Anterior cingulate cortex (tissue), 58 donors: ENCODE data around the gene KRT7.
"Not testable (repeated sequence)": the region's sequence is repeated elsewhere in the genome, so short reads cannot be mapped to it uniquely, and the experiment has no call there.

Experiments used
- DNase-seq, 58 donors: peaks; one replicate each; lab custom pipeline; 2025; lab: John Stamatoyannopoulos, UW

KRT7 gene

DNA sequence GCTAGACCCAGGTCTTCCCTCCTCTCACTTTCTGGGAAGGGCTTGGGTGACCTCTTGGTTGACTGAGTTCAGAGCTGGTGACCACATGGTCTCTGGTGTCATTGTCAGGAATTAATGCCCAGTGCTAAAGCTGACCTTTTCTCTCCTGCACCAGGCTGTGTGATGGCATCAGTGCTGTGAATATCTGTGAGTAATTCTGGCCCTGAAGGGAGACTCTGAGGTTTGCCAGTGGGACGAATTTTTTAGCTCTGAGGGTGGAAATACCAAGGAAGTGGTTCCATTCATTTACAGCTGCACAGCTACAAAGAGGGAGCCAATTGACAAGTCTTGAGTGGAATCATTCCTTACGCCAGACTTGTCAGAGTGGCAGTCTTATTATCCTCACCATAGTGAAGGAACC lies 35.2 kb downstream of the KRT7 start:
- no peak for DNase-seq

DNA sequence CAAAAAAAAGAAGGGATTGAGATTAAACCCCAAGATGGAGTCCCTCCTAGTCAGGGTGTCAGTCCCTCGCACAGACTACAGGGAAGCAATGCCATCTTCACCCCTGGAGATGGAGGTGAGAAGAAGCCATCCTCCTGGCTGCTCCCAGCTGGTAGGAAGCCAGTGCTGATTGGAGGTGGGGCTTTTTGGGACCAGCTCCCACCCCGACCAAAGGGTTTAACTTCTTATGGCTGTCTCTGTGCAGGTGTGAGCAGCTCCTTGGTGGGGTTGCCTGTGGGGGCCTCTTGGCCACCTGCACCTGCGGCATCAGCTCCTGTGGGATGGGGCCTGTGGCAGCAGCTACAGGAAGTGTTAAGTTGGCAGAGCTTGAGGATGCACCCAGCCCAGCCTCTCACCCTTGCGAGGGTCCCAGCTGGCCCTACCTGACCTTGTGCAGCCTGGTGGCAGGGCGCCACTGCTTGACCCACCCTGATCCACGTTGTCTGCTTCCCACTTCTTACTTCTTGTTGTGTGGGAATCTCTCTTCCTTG lies 37.6 kb downstream of the KRT7 start:
- DNase-seq: no peak

DNA sequence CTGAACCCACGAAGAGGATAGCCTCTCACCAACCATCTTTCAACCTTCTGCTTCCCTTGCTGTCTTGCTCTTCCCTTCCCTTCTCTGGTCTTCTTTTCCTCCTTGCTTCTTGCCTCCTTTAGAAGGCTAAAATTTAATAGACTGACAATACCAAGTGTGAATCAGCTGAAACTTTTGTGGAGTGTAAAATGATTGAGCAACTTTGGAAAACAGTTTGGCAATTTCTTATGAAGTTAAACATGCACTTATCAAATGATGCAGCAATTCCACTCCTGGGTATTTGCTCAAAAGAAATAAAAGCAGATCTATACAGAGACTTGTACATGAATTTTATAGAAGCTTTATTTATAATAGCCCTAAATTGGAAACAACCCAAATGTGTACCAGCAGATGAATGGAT lies 38.1 kb downstream of the KRT7 start:
- DNase-seq: no peak

DNA sequence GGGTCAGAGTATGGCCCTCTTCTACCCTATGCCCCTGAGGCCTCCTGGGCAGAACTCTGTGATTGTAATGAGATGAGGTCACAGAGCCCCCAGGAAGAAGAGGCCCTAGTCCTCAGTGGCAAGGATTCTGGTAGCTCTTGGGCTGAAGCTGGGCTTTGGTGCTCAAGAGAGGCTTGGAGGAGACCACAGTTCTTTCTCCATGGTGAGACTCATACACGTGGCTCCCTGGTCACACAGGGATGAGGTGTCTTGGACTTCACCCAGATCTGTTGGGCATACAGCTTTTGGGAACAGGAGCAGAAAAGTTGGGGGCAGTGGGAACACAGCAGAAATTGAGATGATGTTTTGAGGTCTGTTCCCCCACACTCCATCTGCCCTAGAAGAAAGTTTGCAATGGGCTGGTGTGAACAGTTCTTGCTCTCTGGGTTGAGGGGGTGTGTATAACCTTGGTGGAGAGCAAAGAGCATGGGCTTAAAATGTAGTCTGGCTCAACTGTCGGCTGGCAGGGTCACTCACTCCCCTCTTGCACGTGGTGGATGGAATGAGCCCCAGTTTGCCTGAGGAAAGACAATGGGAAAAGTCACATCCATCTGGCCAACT lies 41.6 kb downstream of the KRT7 start, which contains the start of gene KRT86:
Gene KRT86 (plus strand): TSS at position 125 of the 600 bp plus-strand sequence. CDS start 27,272 bp downstream, outside the sequence.
- DNase-seq: no peak

DNA sequence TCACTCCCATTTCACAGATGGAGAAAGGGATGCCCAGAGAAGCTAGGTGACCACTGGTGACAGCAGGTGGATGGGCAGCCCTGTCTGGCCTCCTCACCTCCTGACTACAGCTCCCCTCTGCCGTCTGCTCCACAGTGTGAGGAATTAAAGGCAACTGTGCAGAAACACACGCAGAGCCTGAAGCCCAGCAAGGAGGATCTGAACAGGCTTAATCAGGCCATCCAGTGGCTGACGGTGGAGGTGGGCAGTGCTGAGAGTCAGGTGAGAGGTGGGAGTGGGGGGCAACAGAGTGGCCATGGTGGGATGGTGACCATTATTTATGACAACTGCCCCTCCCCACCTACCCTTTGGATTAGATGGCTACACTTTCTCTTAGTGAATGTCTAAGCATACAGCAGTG lies 42.6 kb downstream of the KRT7 start:
- DNase-seq: no peak

DNA sequence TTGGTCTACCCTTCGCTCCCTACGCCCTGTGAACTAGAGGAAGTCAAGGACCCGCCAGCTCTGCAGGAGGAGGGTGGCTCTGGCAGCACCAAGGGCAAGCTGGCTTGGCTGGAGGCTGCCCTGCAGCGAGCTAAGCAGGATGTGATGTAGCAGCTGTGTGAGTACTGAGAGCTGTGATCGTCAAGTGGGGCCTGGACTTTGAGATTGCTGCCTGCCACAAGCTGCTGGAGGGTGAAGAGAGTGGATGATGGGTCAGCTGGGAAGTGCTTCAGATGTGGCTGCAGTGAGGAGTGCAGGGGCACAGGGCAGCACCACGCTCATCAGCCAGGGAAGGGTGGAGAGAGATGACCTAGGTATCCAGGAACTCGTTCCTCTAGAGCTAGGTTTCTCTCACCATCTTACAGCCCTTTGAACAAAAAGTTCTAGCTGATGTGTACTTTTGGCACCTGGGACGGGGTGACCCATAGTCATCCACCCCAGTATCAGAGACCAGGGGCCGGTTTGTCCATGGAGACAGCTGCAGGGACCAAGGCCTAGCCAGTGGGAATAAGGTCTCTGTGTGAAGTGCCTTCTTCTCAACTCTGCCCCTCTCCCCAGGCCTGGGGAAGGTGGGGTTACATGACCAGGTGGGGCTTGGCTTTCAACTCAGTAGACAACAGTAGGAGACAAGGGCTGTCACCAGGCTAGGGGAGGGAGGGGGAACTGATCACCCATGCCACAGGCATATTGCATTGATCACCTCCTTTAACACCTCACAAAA lies 44.6 kb downstream of the KRT7 start:
- DNase-seq: no peak

DNA sequence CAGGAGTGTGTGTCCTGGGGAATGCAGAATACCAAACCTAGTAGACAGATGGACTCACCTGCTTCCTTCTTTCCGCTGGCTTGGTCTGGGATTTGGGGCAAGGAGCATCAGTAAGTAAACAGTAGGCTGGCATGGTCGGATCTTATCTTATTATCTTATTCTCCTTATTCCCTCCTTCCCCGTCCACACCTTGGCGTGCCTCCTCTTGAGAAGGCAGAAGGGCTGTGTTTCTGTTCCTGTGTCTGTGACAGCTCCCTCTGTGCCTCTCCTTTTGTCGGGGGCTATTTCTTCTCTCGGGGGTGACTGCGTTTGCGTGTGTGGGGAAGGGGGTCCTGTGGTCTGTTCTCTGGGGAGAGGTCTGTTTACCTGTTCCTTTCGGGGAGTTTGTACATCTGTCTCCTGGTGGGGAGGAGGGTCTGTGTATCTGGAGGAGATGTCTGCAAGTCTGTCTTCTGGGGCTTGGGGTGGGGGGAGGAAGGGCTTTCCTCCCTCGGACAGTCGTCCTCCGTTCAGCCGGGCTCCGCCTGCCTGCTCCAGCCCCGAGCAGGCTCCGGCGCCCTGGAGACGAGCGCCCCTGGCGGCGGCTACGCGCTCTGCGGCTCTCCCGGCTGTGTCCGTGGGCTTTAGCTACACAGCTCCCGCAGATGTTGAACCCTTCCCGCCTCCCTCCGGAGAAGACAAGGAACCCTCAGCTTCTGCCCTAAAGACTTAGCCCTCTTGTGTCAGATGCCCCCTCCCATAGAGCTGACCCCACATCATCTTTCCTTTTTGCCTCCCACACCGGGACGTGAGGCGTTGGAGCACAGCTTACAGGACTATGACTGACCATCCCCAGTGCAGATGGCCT lies 45.8 kb downstream of the KRT7 start:
- DNase-seq: peak in 55 of 58 donors; percentile 11 to 82 (median 56)

DNA sequence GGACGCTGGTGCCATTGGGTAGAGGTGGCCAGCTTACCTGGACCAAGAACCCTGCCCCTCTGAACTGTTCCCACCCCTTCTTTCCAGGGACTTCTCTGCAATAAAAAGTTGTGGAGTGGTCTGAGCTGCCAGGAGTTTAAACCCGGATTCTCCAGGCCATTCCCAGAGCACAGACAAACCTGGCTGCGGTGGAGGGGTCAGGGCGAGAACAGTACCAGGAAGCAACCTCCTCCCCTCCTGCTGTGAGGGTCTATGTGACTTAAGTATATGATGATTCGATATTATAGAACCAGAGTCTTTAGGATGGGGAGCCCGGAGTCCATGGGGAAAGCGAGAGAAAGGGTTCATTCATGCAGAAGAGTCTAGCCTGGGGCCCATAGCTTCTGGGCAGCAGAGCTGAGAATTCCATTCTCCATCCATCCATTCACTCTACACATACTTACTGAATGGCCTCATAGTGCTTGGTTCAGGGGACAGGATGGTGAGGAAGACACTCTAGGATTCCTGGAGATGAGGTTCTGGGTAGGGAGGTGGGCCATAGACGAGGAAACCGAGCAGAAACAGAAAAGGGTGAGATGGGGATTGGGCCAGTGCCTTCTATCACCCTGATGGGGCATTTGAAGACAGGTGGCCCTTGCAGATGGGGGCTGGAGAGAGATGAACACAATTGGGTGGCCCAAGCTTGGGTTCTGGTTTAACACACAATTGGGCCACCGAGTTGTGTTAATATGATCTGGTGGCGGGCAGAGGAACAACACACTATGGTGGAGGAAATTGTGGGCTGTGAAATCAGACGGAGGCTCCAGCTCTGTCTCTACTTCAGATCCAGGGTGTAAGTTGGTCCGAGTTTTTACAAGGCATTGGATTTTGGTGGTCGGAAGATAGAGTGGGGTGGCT lies 46.6 kb downstream of the KRT7 start:
- no peak for DNase-seq

DNA sequence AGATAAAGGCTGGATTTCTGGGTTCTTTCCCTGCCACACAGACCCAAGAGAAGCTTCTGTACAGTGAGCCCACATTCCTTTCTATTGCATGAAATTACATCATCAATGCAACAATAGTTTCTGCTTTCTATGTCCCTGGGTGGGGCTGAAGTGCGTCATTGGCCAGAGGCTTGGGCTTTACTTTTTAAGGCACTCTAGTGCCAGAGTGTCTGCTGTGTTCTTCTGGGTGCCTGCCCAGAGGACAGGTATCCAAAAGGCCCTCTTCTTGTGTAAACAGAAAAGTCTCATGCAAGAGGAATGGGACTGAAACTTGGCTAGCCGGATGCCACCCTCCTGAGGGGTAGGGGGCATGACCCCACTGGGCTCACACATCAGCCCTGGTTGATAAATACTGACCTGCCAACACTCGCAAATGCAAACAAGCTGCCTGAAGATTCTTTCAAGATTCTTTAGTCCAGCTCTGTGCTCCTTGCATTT lies 47.3 kb downstream of the KRT7 start:
- DNase-seq: no peak

DNA sequence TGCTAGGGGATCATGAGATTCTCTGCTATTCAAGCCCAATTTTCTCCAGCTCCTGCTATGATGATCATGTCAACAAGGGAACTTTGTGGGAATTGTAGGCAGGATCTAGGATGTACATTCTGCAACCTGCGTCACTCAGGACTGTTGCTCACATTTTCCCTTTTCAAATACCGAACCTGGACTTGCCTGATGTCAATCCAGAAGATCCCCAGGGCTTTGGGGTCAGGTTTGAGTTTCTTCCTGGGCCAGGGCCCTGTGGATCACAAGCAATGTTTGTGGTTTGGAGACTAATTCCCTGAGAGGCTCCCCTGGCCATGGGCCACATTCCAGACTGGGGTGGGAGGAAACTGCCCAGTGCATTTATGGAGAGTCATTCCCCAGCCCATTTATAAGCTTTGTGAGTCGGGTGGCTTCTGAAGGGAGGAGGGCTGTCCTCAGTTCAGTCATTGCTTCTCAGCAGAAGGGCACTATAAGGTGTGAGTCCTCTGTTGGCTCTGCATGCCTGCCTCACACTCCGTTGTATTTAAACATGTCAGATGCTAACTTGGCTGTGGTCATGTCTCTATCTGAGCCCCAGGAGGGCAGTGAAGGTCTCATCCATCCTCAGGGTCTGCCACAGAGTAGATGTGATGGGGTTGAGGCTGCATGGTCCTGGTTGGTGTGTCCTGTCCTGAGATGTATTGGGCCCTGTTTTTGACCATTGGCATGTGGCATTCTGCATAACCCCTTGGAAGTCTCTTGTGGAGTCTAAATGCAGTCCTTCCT lies 47.9 kb downstream of the KRT7 start:
- no peak for DNase-seq

DNA sequence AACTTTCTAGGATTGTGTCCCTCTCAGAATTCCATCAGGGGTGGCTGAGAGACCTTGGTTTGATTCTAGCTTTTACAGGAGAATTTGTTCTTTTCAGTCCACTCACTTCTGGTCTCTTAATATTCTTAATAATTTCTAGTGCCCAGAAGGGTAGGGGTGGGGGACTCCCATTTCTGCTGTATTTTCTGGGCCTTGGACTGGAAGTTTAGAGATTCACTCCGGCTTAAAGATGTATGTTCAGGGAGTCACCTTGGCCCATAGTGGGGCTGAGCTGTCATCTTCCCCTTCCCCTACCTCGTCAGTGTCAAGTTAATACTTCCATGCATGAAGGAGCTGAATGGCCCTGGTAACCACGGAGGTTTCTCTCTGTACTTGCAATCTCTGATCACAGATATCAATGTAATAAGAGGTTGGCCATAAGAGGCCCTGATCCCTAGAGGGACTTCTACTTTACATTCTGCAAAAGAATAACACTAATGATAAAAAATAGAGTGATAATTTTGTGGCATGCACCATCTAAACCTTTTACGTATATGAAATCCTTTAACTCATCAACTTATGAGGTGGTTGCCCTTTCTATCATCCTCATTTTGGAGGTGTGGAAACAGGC lies 51.6 kb downstream of the KRT7 start:
- no peak for DNase-seq

DNA sequence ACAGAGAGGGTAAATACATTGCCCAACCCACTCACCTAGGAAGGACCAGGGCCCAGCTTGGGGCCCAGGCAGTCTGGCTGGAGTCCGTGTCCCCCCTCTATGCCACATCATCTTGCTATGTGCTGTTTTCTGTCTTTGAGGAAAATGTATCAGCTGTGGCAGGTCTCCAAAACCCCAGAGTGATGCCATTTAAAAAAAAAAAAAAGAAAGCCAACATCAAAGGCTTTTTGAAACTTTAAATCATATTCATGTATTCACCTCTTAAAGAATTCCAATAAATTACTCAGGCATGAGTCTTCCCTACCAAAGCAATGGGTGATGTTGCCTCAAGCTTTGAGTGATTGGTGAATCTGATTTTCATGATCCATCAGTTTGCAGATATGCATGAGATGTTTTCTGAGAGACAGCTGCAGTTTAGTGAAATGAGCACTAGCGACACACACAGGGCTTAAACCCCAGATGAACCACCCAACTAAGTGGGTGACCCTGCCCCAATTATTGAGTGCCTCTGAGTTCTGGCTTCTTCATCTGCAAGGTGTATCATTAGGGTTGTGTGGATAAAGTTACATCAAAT lies 52.2 kb downstream of the KRT7 start:
- DNase-seq: no peak

DNA sequence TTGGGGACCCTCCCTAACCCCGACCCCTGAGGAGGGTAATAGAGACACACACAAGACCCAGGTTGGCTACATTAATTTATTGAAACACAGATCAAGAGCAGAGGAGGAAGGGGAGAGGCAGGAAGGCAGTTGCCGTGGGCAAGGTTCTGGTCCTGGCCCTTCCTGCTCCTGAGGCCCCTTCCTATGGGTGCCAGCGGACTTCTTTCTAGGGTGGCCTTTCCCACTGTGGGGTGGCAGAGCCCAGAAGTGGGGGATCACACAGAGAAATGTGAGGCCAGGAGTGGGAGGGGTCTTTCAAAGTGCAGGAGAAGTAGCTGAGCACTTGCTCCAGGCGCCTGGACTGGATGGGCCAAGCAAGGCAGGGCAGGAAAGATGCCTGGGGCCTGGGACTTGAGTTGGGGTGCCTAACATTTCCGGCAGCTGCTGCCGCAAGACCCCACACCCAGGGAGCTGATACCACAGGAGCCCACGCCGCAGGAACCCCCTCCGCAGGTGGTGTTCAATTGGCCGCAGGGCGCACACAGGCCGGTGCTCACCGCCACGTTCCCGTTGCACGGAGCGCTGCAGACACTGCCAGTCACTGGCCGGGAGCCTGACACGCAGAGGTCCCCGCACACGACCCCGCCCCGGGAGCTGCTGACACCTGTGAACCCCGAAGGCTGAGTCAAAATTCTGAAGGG lies 52.9 kb downstream of the KRT7 start:
- DNase-seq: no peak

DNA sequence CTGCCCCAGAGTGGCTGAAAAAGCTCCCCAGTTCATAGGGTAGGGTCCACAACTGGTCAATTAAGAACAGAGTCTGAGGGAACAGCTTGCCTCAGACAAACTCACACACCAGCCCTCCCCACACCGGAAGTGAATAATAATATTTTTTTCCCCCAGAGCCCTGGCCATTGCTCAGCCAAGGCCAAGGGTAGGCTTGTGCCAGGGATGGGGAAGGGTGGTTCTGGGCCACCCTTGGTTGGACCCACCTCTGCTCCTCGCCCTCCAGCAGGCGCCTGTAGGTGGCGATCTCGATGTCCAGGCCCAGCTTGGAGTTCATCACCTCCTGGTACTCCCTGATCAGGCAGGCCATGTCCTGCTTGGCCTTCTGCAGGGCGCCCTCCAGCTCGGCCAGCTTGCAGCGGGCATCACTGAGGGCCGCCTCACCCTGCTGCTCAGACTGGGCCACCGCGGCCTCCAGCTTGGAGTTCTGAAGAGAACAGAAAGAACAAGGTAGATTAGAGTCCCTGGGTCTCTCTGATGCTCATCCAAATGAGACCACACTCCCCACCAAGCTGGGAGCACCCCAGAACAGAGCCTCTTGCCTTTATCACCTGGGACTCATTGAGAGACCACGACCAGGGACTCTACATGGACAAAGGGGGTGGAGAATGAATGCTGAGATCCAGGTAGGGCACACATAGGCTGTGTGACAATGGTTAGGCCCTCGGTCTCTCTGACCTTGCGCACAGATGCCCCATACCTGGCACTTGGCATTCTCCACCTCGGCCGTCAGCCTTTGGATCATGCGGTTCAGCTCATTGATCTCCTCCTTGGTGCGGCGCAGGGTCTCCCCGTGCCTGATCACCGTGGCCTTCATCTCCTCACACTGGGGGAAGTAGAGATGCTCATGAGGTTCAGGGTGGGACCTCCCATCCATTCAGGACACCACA lies 54.1 kb downstream of the KRT7 start:
- DNase-seq: not testable (repeated sequence)

DNA sequence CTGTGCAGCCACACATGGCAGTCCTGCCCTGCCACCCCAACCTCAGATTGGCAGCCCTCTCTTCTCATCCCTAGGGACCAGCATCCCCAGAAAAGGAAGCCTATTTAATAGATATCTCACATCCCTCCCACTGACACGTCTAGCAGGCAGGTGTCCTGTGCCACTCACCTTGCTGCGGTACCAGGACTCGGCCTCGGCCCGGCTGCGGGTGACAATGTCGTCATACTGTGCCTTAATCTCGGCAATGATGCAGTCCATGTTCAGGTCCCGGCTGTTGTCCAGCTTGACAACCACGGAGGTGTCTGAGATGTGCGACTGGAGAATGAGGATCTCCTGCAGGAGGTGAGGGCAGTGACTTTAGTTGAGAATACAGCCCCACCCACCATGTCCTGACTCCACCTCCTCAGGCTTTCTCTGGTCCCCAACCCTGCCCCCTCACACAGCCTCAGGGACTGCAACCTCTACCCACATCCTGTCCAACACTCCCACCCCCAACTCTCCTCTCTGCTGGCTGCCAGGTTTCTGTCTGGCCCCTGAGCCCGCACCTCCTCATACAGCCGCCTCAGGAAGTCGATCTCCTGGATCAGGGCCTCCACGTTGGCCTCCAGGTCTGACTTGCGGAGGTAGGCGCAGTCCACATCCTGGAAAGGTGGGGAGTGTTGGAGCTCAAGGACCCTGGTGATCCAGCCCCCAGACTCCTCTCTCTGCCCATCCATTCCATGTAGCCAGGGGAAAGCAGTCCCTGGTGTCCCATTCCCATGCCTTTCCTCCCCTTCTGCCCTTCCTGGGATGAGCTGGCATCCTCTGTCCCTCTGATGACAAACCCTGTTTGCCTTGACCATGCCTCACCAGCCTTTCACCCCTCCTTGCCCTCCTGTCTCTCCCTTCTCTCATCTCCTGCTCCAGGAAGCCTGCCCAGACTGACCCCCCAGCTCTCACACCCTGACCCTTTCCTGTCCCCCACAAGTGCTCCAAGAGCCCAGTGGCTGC lies 55.1 kb downstream of the KRT7 start:
- not testable (repeated sequence) for DNase-seq
